HG03342 (cell line): ENCODE results near the gene CMTM4.
"Not testable (repeated sequence)": the region's sequence is repeated elsewhere in the genome, so short reads cannot be mapped to it uniquely, and the experiment has no call there.

Source experiments
- ATAC-seq: cut with Tn5 transposase; IDR thresholded peaks from one replicate; pipeline ENCODE4 v1.9.1; 2021; ENCODE audit warnings: mild to moderate bottlenecking, moderate library complexity; ENCODE audit not compliant: unreplicated experiment

Gene CMTM4

GRCh38 chr16:66596986-66597848 is 99.3 kb downstream of the CMTM4 start:
- no peak for ATAC-seq

DNA sequence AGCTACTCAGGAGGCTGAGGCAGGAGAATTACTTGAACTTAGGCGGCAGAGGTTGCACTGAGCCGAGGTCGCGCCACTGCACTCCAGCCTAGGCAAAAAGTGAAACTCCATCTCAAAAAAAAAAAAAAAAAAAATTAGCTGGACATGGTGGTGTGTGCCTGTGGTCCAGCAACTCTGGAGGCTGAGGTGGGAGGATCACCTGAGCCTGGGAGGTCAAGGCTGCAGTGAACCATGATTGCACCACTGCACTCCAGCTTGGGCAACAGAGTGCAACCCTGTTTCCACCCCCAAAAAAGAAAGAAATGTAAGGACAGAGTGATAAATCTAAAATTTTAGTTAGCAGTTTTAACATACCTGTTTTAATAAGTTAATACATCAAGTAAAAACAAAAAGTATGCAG is 100.0 kb downstream of the CMTM4 start:
- ATAC-seq: not testable (repeated sequence)

- no peak for ATAC-seq
Observed at GRCh38 chr16:66594739-66595138, 101.8 kb downstream of the CMTM4 start.

- no peak for ATAC-seq
Observed at GRCh38 chr16:66592814-66593213, 103.7 kb downstream of the CMTM4 start.

GRCh38 chr16:66592241-66592640 is 104.3 kb downstream of the CMTM4 start:
- ATAC-seq: no peak

- no peak for ATAC-seq
Observed at GRCh38 chr16:66591018-66591417, 105.5 kb downstream of the CMTM4 start.

DNA sequence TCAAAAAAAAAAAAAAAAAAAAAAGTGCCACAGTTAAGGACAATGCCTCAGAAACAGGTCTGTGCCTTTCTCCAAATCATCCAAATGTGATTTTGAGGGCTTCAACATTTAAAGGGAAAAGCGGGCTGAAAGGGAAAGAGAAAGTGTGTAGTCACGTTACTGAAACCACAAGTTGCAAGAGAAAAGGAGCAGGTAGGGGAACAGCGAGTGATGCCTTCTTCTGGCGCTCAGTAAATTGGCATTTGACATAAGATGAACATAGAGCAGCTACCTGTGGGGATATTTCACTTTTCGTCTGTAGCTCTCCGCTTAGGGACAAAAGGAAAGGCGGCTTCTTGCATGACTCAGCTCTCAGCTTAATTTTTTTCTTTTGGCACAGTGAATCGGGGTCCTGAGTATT is 106.2 kb downstream of the CMTM4 start:
- ATAC-seq: no peak

GRCh38 chr16:66588981-66589713 is 107.4 kb downstream of the CMTM4 start:
- ATAC-seq: no peak

GRCh38 chr16:66587881-66588600 is 108.5 kb downstream of the CMTM4 start:
- no peak for ATAC-seq

GRCh38 chr16:66585481-66586239 is 110.9 kb downstream of the CMTM4 start:
- no peak for ATAC-seq

DNA sequence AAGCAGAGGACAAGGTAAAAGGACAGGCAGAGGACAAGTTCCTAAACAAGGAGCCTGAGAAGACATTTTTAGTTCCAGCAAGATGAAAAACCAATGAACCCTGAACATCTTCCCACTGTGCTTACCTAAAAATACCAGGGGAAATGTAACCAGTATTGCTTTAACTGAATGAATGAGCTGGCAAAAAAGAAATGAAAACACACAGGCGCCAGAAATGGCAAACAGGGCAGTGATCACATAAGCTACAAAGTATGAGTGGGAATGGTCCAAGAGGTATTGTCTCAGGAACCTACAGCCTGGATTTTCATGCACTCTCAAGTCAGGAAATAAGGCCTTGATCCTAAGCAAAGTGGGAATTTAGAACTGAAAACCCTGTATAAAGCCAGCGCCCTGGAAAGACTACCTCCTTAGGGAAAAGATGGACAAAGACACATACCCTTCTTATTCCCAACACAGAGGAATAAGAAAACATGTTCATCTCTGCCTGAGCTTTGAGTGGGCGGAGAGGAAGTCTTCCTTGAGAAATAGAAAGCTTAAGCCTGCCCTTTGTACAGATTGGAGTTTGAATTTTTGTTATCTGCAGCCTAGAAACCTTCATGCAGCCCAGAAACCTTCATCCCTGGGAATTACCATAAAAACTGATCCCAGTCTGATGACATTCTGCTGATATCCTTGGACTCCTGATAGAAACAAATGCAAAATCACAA is 115.1 kb downstream of the CMTM4 start:
- ATAC-seq: no peak

- ATAC-seq: no peak
Observed at GRCh38 chr16:66580605-66581209, 115.8 kb downstream of the CMTM4 start.

DNA sequence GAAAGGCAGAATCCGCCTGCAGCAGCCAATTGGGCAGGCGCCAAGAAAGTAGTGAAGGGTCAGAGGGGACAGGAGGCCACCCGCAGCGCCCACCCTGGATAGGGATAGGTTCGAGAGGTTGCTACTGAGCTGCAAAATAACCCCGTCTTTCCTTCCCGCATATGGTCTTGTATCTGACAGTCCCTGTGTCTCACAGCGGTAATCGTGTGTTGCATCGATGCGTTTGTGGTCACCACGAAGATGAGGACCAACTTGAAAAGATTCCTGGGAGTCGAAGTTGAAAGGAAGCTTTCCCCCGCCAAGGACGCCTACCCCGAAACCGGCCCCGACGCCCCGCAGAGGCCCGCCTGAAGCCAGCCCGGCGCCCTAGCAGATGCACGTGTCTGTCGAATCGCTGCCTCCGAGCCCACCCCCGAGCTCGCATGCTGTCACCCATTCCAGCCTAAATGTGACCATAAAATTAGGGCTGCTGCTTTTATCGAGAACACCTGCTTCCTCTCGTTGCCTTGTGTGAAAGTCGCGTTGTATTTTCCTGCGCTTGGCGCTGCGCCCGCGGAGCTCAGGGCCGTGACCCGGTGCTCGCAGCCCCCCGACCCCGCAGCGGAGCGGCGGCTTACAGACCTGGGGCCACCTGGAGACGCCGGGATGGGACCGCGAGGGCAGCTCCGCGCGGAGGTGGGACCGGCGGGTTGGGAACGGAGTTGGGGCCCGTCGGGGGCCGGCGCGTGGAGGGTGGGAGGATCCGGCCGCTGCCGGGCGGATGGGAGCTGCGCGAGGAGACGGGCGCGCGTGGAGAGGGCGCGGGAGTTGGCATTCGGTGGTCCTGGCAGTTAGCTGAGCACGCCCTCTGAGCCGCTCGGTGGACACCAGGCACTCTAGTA is 117.7 kb downstream of the CMTM4 start, which contains the start of gene CMTM2:
Gene CMTM2, plus strand, starts transcription at position 813 of the 881 bp plus-strand sequence. CDS start 145 bp downstream, outside the sequence.
- no peak for ATAC-seq

DNA sequence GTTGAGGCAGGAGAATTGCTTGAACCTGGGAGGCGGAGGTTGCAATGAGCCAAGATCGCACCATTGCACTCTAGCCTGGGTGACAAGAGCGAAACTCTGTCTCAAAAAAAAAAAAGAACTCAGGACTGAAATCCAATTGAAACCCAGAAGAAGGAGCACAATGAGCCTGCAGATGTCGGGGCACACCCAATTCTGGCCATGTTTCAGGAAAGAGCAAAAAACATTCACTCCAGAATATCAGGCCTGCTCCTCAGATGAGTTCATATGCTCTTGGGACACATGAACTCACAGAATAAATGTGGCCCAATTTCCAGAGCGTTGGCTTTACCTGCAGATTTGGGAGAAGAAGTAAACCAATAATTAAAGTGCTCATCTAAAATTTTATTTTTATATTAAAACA is 120.2 kb downstream of the CMTM4 start:
- ATAC-seq: no peak

GRCh38 chr16:66575060-66575459 is 121.5 kb downstream of the CMTM4 start:
- no peak for ATAC-seq

DNA sequence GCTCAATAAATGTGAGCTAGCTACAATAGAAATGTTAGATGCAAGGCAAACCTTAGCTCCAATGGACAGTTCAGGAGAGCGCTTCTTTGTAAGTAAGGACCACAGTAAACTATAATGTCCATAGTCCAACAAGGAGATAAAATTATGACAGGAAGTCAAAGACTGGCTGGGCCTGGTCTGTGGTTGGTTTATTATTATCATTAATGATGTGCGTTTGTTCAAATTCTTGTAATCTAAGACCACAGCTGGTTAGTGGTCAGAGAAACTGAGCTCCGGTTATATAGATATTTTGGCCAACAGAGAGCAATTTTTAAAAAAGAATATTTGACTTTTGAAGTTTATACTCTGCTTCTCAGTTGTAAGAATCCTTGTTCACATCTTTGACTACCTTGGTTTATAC is 122.0 kb downstream of the CMTM4 start:
- no peak for ATAC-seq

GRCh38 chr16:66574081-66574480 is 122.5 kb downstream of the CMTM4 start:
- no peak for ATAC-seq

- no peak for ATAC-seq
Observed at GRCh38 chr16:66572356-66572755, 124.2 kb downstream of the CMTM4 start.
